Fibroblast of peridontal ligament (primary cell): ENCODE results near the gene TP73.
A peak's percentile ranks its signal among the peaks of the same experiment; 100 is the strongest.

Source experiments
- DNase-seq: peaks from one replicate; pipeline ENCODE4 v3.0.0-alpha.2; 2010; ENCODE audit errors: extremely low read depth

TP73 gene

GRCh38 chr1:3727825-3728776, 75.8 kb downstream of the TP73 start:
- no peak for DNase-seq

DNA sequence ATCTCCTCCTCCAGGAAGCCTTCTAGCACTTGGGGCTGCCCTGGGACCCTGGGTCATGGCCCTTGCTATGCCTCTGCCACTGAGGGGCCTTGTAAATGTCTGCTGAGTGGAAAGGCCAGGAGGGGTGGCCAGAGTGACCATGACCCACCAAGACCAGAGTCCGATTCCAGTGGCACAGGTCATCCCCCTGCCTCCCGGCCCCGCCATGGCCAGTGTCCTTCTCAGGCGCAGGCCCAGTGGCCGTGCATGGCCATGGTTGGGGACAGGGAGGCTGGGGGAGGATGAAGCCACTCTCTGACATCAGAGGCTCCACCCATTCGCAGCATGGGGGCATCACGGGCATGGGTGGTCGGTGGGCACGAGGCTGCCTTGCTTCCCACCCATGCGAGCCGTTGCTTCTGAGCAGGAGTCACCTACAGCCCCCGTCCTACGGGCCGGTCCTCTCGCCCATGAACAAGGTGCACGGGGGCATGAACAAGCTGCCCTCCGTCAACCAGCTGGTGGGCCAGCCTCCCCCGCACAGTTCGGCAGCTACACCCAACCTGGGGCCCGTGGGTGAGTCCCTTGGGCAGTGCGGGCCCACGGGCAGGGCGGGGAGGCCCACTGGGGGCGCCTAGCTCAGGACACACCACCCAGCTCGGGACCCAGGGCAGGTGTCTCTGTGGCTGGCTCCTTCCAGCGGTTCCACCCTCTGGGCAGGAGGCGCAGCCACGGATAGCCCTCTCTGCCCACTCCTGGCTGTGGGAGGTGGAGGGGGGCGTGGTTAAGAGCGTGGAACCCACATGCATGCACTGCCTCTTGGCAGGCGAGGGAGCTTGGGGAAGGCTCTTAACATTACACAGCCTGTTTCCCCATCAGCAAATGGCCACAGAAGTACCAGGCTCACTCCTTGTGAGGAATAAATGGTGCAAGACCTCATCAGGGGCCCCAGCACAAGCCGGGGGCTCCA, 77.6 kb downstream of the TP73 start:
- peak; percentile 13 for DNase-seq

DNA sequence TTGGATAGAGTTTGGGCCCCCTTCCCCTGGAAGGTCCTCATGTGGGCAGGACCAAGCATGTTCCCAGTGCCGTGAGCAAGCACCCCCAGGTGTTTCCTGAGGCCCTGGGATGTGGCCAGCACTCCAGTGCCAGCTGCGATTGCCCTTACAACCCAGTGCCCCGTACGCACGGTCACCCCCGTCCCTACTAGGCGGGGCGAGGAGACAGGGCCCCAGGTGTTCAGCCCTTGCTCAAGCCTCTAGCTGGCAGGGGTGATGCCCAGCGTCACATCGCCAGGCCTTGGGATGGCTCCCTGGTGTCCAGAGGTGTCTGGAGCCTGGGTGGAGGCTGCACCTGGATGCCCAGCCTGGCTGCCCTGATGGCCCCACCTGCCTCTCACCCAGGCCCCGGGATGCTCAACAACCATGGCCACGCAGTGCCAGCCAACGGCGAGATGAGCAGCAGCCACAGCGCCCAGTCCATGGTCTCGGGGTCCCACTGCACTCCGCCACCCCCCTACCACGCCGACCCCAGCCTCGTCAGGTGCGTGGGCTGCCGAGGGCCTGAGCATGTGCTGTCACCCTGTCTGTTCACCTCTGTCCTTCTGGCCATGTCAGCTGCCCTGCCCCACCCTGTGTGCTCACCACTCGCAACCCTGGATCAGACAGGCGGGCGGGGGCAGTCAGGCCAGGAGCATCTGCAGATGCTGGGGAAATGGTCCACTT, 78.4 kb downstream of the TP73 start:
- no peak for DNase-seq

- DNase-seq, result no peak
These were observed 79.5 kb downstream of the TP73 start for GRCh38 chr1:3731583-3732433.

DNA sequence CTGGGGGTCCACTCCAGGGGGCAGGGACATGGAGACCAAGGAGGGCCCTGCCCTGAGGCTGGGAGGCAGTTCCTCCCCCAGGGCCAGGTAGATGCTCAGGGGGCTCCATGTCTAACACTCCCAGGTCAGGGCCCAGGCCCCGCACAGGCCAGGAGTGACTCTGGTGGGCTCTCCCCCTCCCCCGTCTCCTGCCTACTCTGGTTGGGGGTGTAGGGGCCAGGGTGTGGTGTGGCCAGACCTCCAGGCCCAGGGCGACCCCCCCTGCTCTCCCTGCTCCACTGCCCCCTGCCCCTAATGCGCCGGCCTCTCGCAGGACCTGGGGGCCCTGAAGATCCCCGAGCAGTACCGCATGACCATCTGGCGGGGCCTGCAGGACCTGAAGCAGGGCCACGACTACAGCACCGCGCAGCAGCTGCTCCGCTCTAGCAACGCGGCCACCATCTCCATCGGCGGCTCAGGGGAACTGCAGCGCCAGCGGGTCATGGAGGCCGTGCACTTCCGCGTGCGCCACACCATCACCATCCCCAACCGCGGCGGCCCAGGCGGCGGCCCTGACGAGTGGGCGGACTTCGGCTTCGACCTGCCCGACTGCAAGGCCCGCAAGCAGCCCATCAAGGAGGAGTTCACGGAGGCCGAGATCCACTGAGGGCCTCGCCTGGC, 80.2 kb downstream of the TP73 start:
- DNase-seq, result no peak

DNA sequence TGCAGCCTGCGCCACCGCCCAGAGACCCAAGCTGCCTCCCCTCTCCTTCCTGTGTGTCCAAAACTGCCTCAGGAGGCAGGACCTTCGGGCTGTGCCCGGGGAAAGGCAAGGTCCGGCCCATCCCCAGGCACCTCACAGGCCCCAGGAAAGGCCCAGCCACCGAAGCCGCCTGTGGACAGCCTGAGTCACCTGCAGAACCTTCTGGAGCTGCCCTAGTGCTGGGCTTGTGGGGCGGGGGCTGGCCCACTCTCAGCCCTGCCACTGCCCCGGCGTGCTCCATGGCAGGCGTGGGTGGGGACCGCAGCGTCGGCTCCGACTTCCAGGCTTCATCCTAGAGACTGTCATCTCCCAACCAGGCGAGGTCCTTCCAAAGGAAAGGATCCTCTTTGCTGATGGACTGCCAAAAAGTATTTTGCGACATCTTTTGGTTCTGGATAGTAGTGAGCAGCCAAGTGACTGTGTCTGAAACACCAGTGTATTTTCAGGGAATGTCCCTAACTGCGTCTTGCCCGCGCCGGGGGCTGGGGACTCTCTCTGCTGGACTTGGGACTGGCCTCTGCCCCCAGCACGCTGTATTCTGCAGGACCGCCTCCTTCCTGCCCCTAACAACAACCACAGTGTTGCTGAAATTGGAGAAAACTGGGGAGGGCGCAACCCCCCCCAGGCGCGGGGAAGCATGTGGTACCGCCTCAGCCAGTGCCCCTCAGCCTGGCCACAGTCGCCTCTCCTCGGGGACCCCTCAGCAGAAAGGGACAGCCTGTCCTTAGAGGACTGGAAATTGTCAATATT, 81.0 kb downstream of the TP73 start:
- DNase-seq, result no peak

GRCh38 chr1:3733883-3734589, 81.7 kb downstream of the TP73 start:
- DNase-seq, result no peak

DNA sequence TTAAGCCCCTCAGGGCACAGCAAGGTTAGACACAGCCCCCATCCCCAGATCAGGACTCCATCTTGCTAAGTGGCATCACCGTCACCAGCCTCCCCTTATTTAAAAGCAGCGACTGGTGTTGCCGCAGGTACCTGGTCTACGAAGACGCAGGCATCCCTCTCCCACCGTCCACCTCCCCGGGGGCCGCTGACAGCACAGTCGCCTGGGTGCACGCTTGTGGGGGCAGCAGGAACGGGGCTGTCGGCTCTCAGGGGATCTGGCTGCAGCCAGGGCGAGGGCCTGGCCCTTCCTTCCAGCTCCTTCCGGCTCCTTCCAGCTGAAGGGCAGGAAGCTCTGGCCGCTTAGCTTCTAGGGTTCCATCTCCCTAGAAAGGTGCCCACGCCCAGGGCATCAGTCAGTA, 82.3 kb downstream of the TP73 start:
- DNase-seq, result no peak

- DNase-seq, result no peak
These were observed 82.8 kb downstream of the TP73 start for GRCh38 chr1:3735027-3735681.

- peak; percentile 12 for DNase-seq
These were observed 83.4 kb downstream of the TP73 start for GRCh38 chr1:3735688-3736087.

- no peak for DNase-seq
These were observed 83.8 kb downstream of the TP73 start for GRCh38 chr1:3736131-3736561.

GRCh38 chr1:3736708-3737107, 84.4 kb downstream of the TP73 start:
- DNase-seq, result no peak

GRCh38 chr1:3738943-3739342, 86.6 kb downstream of the TP73 start:
- DNase-seq, result no peak

GRCh38 chr1:3740042-3740441, 87.7 kb downstream of the TP73 start:
- no peak for DNase-seq

GRCh38 chr1:3740752-3741151, 88.4 kb downstream of the TP73 start:
- DNase-seq, result no peak

- DNase-seq, result no peak
These were observed 89.5 kb downstream of the TP73 start for GRCh38 chr1:3741566-3742438.
